Islet of Langerhans (tissue), 1 donor: ENCODE results near the gene FCMR.

Source experiments
- FAIRE-seq: peaks from one replicate; lab custom pipeline; 2011; peaks lifted over from hg19 to GRCh38; lab: Jason Lieb, UNC

Gene FCMR

GRCh38 chr1:206923009-206923960 is 1.5 kb upstream of the FCMR start:
- FAIRE-seq = no peak

DNA sequence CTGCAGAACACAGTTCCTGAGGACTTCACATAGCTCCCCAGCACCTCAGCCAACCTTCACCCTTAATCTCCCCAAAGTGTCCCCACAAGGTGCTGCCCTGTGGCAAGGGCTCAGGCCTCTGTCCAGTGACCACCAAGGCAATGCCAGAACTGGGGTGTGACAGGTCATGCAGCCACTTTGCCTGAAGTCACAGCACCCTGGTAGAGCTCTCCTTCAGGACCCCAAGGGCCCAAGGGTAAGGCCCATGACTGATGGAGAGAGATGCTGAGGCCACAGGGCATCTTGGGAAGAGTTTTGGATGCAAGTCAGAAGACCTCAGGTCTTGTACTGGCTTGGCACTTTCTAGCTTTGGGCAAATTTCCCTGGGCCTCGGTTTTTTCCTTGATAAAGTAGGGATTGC is 783 bp upstream of the FCMR start:
- no peak for FAIRE-seq

DNA sequence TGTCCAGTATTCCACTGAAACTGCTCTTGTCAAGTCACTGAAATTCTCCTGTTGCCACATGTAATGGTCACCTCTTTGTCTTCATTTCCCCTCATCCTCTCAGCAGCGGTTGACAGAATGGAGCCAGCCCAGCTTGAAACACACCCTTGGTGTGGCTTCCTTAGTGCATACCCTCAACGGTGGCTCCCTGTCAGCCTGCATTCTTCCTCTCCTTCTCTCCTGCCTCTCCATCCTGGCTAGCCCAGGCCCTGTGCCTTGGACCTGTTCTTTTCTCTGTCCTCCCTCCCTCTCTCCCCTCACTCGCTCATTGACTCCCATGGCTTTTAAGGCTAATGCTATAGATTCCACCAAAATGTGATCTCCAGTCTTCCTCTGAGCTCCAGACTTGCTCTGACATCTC is 3.7 kb downstream of the FCMR start:
- FAIRE-seq = no peak

- FAIRE-seq = no peak
Measured at GRCh38 chr1:206916000-206916709, 5.6 kb downstream of the FCMR start.

GRCh38 chr1:206915030-206915735 is 6.6 kb downstream of the FCMR start:
- no peak for FAIRE-seq

- no peak for FAIRE-seq
Measured at GRCh38 chr1:206913766-206914537, 7.8 kb downstream of the FCMR start.

DNA sequence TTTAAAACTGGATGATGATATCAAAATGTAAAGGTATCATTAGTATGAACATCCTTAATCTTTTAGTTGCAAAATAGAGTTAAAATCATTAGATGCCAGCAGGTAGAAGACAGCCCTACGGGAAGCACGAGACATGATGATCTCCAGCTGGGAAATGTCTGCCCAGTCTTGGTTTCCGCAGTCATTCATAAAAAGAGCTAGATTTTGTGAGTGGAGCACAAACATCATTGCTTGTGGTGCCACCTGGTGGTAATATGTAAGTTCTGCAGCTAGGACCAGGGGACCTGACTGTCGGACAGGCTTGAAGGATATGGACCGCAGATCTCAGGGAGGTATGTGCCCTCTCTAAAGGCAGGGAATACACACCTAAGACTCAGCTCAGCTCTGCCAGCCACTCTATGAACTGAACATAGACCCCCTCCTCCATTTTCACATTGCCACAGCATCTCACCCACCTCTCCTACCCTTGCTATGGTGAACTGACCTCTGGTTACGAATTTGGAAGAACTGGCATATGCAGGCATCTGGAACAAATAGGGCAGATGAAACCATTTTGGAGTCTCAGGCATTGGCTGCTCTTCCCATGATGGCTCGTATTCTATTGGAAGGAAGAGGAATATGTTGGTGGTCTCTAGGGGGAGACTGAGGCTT is 9.2 kb downstream of the FCMR start:
- peak; percentile 69 for FAIRE-seq

DNA sequence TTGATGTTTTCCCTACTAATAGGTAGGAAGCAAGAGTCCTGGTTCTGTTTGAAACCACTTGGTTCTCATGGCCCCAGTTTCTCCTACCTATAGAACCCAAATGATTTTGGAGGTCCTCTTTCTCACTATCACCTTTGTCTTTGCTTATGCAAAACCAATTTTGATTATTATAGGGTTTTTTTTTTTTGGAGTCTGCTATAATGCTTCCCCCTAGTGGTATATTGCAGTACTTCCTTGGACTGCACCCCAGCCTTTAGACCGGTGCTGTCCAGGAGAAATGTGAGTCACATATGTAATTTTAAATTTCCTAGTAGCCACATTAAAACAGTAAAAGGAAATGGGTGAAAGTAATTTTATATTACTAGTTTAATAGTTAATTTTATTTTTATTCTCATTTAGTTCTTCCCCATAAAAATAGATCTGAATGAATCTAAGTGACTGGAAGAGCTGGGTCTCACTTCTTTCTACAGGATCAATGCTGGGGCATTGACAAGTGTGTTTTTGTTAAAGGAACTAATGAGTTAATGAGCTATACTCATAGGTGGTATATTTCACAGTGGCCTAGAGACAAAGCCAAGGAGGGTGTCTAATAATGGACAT is 10.6 kb downstream of the FCMR start:
- peak; percentile 47 for FAIRE-seq

DNA sequence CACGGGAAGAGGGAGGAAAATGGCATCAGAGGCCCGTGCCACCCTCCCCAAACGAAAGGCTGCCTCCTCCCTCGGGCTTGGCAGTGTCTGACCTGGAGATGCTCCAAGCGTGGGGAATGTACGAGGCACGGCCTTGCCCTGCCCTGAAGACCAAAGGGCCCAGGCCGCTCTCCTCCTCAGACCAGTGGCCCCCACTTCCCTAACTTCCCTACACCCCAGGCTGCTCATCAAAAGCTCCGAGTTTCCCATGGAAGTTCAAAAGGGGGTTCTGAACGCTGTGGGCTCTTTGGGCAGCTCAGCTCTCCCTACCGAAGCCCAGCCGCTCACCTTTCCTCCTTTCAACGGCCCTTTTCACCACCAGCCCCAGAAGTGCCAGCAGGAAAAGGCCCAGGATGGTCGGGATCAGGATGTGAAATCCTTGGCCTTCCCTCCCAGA is 11.8 kb downstream of the FCMR start:
- FAIRE-seq = no peak

GRCh38 chr1:206909161-206909882 is 12.4 kb downstream of the FCMR start:
- FAIRE-seq = no peak

GRCh38 chr1:206908038-206908437 is 13.7 kb downstream of the FCMR start:
- FAIRE-seq = no peak

DNA sequence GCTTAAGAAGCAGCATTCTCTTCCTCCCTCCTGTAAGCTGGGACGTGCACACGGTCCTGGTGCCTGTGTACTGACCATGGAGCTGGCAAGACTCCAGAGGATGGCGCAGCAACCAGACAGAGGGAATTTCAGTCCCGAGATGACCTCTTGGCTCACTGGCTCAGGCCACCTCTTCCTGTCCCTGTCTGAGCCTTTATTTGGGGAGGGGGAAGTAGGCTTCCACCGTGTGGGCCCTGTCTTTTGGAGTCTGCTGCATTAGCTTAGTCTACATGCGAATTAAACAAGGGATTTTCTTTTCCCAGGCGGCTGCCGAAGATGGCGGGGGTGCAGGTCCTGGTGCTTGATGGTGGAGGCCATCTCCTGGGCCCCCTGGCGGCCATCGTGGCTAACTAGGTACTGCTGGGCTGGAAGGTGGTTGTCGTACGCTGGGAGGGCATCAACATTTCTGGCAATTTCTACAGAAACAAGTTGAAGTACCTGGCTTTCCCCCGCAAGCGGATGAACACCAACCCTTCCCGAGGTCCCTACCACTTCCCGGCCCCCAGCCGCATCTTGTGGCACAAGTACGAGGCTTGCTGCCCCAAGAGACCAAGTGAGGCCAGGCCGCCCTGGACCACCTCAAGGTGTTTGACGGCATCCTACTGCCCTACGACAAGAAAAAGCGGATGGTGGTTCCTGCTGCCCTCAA is 14.3 kb downstream of the FCMR start:
- FAIRE-seq = no peak

GRCh38 chr1:206905295-206906164 is 16.2 kb downstream of the FCMR start:
- FAIRE-seq = no peak

DNA sequence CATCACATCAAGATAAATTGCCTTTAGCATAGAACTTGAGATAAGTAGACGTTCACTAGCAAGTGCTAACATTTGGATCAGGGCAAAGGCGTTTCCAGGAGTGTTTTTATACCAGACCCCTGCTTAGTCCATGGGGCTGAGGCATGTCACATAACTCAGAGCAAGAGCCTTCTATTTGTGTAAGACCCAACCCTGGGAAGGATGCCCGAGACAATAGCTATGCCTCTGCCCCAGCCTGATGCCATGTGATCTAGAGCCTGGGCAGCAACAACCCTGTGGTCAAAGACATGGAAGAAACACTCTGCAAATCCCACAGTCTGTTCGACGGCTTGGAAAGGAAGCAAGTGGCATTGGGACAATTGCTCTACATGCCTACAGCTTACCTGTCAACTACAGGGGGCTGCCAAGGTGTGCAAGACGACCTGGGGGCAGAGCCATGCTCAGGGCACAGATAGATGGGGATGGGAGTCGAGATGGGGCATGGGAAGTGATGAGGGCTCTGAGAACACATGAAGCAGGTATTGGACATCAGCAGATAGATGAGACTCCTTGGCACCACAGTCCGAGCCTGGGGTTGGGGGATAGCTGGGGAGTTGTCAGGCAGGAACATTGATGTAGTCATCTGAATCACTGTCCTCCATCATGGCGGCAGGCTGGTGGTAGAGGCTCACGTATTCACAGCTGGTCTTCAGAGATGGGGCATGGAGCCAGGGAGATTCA is 17.2 kb downstream of the FCMR start:
- no peak for FAIRE-seq

GRCh38 chr1:206903687-206904086 is 18.1 kb downstream of the FCMR start:
- FAIRE-seq = no peak

DNA sequence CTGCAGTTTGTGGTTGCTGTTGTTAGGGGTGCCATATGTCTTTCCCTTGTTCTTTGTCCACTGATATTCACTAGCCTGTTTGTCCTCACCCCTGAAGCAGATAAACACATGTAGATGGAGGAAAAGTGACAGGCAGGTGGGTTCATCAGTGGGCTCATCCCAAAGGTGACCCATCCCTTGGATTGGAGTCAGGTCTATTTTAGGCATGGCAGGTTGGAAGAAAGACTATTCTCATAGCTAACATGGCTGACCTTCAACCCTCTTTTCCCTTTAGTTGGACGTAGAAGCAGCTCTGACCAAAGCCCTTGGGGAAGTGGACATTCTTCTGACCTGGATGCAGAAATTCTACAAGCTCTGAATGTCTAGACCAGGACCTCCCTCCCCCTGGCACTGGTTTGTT is 19.0 kb downstream of the FCMR start:
- no peak for FAIRE-seq

GRCh38 chr1:206901944-206902343 is 19.8 kb downstream of the FCMR start:
- no peak for FAIRE-seq

DNA sequence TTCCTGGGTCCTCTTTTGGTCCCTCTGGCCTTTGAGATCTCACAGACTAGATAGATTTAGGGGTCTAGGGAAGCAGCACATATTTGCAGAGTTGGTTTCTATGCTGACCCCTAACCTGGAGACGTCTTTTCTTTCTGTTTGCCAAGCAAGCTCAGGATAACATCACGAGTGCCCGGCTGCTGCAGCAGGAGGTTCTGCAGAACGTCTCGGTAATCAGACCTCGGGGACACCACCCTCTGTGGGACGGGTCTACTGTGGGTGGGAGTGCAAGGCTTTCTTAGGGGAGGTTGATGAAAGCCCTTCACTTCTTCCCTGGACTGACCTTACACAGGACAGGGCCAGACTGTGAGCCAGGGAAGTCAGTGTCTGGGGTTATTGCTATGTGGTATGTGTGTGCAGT is 21.6 kb downstream of the FCMR start:
- no peak for FAIRE-seq
